GM21447 (cell line): ENCODE data around the gene SEC14L2.
A peak's percentile ranks its signal among the peaks of the same experiment; 100 is the strongest.

ENCODE experiments used
- ATAC-seq: cut with Tn5 transposase; IDR thresholded peaks from one replicate; pipeline ENCODE4 v1.9.1; 2021; ENCODE audit not compliant: unreplicated experiment

The SEC14L2 gene

GRCh38 chr22:30396871-30397655 lies at the start of gene SEC14L2:
TSS of gene SEC14L2 (plus strand) at chr22:30397018. CDS start at chr22:30397117, 99 bp downstream.
- no peak for ATAC-seq

GRCh38 chr22:30347255-30347892 lies 49.4 kb upstream of the SEC14L2 start:
- no peak for ATAC-seq

GRCh38 chr22:30348404-30348803 lies 48.4 kb upstream of the SEC14L2 start:
- ATAC-seq: no peak

- no peak for ATAC-seq
Observed at GRCh38 chr22:30348809-30349208, 48.0 kb upstream of the SEC14L2 start.

GRCh38 chr22:30351226-30351625 lies 45.6 kb upstream of the SEC14L2 start:
- ATAC-seq: no peak

- no peak for ATAC-seq
Observed at GRCh38 chr22:30354644-30355043, 42.2 kb upstream of the SEC14L2 start.

- peak; percentile 82 for ATAC-seq
Observed at GRCh38 chr22:30356449-30357235, 40.2 kb upstream of the SEC14L2 start, which contains the start of the genes CCDC157 and SF3A1. TSS of gene CCDC157 (plus strand) at chr22:30357007. CDS start at chr22:30366001, 8,994 bp downstream. TSS of gene SF3A1 (minus strand) at chr22:30356894. CDS start at chr22:30356792, 102 bp downstream.

GRCh38 chr22:30357236-30357570 lies 39.6 kb upstream of the SEC14L2 start:
- no peak for ATAC-seq

GRCh38 chr22:30357650-30358215 lies 39.1 kb upstream of the SEC14L2 start:
- no peak for ATAC-seq

GRCh38 chr22:30358541-30358940 lies 38.3 kb upstream of the SEC14L2 start:
- ATAC-seq: no peak

- ATAC-seq: no peak
Observed at GRCh38 chr22:30361916-30362650, 34.7 kb upstream of the SEC14L2 start.

GRCh38 chr22:30362651-30363281 lies 34.1 kb upstream of the SEC14L2 start:
- no peak for ATAC-seq

GRCh38 chr22:30365891-30366290 lies 30.9 kb upstream of the SEC14L2 start:
- ATAC-seq: no peak

- no peak for ATAC-seq
Observed at GRCh38 chr22:30368420-30368819, 28.4 kb upstream of the SEC14L2 start.

- ATAC-seq: no peak
Observed at GRCh38 chr22:30370641-30371230, 26.1 kb upstream of the SEC14L2 start.

- ATAC-seq: no peak
Observed at GRCh38 chr22:30371321-30371720, 25.5 kb upstream of the SEC14L2 start.

- no peak for ATAC-seq
Observed at GRCh38 chr22:30371981-30372380, 24.8 kb upstream of the SEC14L2 start.

- no peak for ATAC-seq
Observed at GRCh38 chr22:30372915-30373314, 23.9 kb upstream of the SEC14L2 start.
